Adrenal gland (tissue), 12 donors: Measurements from ENCODE around the gene DLG2. TPM values are rescaled to one million over a fixed set of nuclear protein-coding genes. Genes with fewer than 3 reads are reported as not detected.

Experiments
- DNase-seq, 7 donors: peaks; one replicate each; pipeline ENCODE4 v3.0.0-alpha.2; 2019 to 2020
- H3K27ac ChIP-seq, 5 donors: fragments of 200-600 bp; sonication (generic) in 4 of 5; 1 replicate in 3 of 5; 2 replicates in 2 of 5; pipeline versions ENCODE4 v1.5.1 to v1.8.0; 2016 to 2020; ENCODE audit warnings: mild to moderate bottlenecking in 1 of 5
- H3K27me3 ChIP-seq: fragments of 200-600 bp; 2 replicates; pipeline ENCODE4 v1.8.0; 2021
- H3K36me3 ChIP-seq, 2 donors: fragments of 200-600 bp; replicated peaks in 1 of 2; 1 replicate in 1 of 2; 2 replicates in 1 of 2; pipeline versions ENCODE4 v1.5.1 to v1.8.0; 2018 to 2022
- H3K4me1 ChIP-seq, 2 donors: fragments of 200-600 bp; replicated peaks in 1 of 2; 1 replicate in 1 of 2; 2 replicates in 1 of 2; pipeline versions ENCODE4 v1.5.1 to v1.8.0; 2018 to 2021
- H3K4me3 ChIP-seq, 4 donors: fragments of 200-600 bp; sonication (generic) in 3 of 4; one replicate each; pipeline ENCODE4 v1.5.1; 2016 to 2018
- H3K9me3 ChIP-seq, 3 donors: fragments of 200-600 bp; sonication (generic) in 1 of 3; replicated peaks in 1 of 3; 1 replicate in 2 of 3; 2 replicates in 1 of 3; pipeline versions ENCODE4 v1.5.1 to v1.8.0; 2016 to 2021
- POLR2A ChIP-seq, 2 donors: fragments of 450-650 bp; IDR thresholded peaks; one replicate each; pipeline ENCODE4 v1.6.1; 2017; ENCODE audit warnings: antibody characterized with exemption in 2 of 2, mild to moderate bottlenecking in 2 of 2, moderate library complexity in 1 of 2
- WGBS, 4 donors: extraction: QIAGEN DNeasy Blood & Tissue Kit in 2 of 4; methylation state at CpG; one replicate each; pipeline versions ENCODE4 v1.1.5 to v1.1.7; 2013 to 2017; 5-methylcytosine and 5-hydroxymethylcytosine counted together
- intact Hi-C, 2 donors: fragments of 100-400 bp; cut with DNase I; formaldehyde crosslinking; loops; one replicate each; pipeline versions ENCODE4 v1.14.1 to v1.15.0; 2022 to 2023
- polyA plus RNA-seq, 3 donors: library from polyadenylated mRNA; stranded (reverse); fragments of 200-250 nt in 2 of 3; fragments of 350-450 nt in 1 of 3; fragmentation: Illumina TruSeq in 1 of 3; extraction: RNeasy Lipid Tissue Mini Kit (QIAGEN cat#74804) in 1 of 3; gene quantifications; one replicate each; pipeline ENCODE4 v1.2.3, GENCODE V29; 2013 to 2014
- total RNA-seq, 9 donors: library from RNA; depleted of rRNA in 4 of 9; stranded (reverse); fragments of >200 nt in 4 of 9; fragments of 120-200 nt in 1 of 9; fragmentation: NEBNext Ultra II Directional in 1 of 9; extraction: Animal tissue kit (Norgen Biotek cat#: 25700) in 1 of 9; gene quantifications; one replicate each; pipeline versions ENCODE4 v1.1.0 to v1.2.4, GENCODE V29; 2013 to 2023
- TF ChIP-seq, protein P1 (sequence below), 6 experiments: fragments of 450-650 bp in 4 of 6; fragments of 200-600 bp in 2 of 6; sonication (generic) in 1 of 6; IDR thresholded peaks; 1 replicate in 5 of 6; 2 replicates in 1 of 6; pipeline versions ENCODE4 v1.5.1 to v1.8.0; 2016 to 2021; ENCODE audit warnings: antibody characterized with exemption in 6 of 6, mild to moderate bottlenecking in 2 of 6, moderate library complexity in 1 of 6
- donor health status: healthy with polysubstance abuse.
- donor health status: Bipolar disorder and iron deficiency.
- donor health status: DM: yes; HTN: yes; CAD: no.
- donor health status: DM: no; HTN: no; CAD: no.
- donor health status: DM: no; HTN: no; CAD: no.
- donor health status: DM: yes; HTN: yes; CAD: no.

DLG2 gene
- total and polyA plus RNA-seq, 12 donors = 8.3 to 101 (median 37.5) TPM

DNA sequence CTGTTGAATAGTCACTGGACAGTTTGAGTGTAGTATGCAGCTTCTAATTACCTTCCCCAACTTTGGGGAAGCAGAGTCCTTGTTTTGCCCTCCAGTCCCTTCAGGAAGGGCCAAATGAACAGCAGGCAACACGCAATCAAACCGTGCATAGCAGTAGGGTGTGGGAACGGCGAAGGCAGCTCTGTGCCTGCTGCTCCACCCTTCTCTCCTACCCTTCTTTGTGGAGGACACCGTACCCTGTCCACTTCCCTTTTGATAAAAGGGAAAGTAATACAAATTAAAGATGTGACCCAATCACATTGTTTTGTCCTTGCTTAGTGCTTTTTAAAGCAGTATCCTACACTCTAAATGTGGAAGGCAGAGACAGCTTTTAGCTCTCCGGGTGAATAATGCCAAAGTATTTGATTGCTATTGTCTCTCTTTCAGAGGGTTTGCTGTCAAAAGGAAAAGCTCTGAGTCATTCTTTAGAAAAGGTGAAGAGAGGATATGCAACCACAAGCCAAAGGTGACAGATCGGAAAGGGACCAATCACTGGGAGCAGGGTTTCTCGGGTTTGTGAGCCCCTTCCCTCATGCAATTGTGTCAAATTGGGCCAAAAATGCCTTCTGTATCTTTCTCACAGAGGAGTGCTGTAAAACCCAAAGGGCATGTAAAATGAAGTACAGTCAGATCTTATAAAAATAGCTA, 1933.7 kb downstream of the DLG2 start:
- no peak overlapping the region for H3K27ac ChIP-seq
- H3K9me3 ChIP-seq = no peaks in the 10 kb centered on the region
- no peaks in the 10 kb centered on the region for H3K27me3 ChIP-seq
- no peak for DNase-seq
- peaks cover 0 to 7% of the 10 kb centered on the region in 2 donors for H3K4me1 ChIP-seq
- no peak for TF ChIP-seq POLR2A (IDR thresholded peaks at IDR 0.05)
- TF ChIP-seq, protein P1, sequence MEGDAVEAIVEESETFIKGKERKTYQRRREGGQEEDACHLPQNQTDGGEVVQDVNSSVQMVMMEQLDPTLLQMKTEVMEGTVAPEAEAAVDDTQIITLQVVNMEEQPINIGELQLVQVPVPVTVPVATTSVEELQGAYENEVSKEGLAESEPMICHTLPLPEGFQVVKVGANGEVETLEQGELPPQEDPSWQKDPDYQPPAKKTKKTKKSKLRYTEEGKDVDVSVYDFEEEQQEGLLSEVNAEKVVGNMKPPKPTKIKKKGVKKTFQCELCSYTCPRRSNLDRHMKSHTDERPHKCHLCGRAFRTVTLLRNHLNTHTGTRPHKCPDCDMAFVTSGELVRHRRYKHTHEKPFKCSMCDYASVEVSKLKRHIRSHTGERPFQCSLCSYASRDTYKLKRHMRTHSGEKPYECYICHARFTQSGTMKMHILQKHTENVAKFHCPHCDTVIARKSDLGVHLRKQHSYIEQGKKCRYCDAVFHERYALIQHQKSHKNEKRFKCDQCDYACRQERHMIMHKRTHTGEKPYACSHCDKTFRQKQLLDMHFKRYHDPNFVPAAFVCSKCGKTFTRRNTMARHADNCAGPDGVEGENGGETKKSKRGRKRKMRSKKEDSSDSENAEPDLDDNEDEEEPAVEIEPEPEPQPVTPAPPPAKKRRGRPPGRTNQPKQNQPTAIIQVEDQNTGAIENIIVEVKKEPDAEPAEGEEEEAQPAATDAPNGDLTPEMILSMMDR (IDR thresholded peaks at IDR 0.05) = no peak
- no peaks in the 10 kb centered on the region for H3K36me3 ChIP-seq
- no peak overlapping the region for H3K4me3 ChIP-seq
- intact Hi-C loops = no loop called here
- 81 to 88% (median 85%) methylated on average over 8 of the region's 8 CpGs for WGBS, 4 donors

DNA sequence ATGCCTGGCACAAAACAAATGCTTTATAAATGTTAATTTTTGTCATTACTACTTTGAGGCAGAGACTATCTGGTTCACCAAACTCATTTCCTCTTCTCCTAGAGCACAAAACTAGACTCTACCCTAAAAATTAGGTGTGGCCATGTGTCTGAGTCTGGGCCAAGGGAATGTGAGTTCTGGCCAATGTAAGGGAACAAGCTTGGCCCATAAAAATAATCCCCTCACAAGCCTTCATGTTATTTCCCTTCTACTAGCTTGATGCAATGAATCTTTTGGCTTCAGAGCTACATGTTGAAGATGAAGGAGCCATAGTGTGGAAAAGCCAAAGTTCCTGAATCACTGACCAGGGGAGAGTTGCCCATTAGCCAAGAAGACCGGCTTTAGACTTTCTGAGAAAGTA, 1934.5 kb downstream of the DLG2 start:
- Histone ChIP-seq H3K27me3 (no peaks in the 10 kb centered on the region), H3K36me3 (no peaks in the 10 kb centered on the region), H3K9me3 (no peaks in the 10 kb centered on the region), H3K4me3 (no peak overlapping the region), H3K27ac (no peak overlapping the region), H3K4me1 (peaks cover 0 to 7% of the 10 kb centered on the region in 2 donors)
- WGBS, 4 donors = 84 to 95% (median 87%) methylated on average over 1 of the region's 1 CpG
- TF ChIP-seq POLR2A (IDR thresholded peaks at IDR 0.05) = no peak
- TF ChIP-seq, protein P1 (IDR thresholded peaks at IDR 0.05) = no peak
- intact Hi-C loops = no loop called here
- DNase-seq = no peak

DNA sequence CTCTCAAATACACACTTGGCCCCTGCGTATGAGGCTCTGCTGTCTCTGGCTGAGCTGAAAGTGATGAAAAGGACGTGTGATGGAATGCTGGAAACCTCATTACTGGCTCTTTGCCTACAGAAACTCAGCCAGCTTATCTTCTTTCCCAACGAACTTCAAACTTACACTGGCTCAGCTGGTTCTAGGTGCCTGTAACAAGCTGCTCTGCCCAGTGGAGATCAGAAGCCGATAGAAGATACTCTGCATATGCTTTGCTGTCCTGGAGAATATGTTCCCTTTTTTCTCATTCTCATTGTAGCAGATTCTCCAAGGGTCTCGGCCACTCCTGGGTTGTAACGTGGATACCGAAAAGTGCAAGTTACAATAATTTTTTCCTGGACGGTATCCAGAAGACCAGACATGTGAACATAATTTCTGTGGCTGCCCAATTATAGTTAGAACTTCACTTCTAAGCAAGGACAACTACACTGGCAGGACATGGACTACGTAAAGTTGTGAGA, 1935.6 kb downstream of the DLG2 start:
- TF ChIP-seq, protein P1 (IDR thresholded peaks at IDR 0.05) = no peak
- TF ChIP-seq POLR2A (IDR thresholded peaks at IDR 0.05) = no peak
- Histone ChIP-seq H3K27me3 (no peaks in the 10 kb centered on the region), H3K27ac (no peak overlapping the region), H3K36me3 (no peaks in the 10 kb centered on the region), H3K9me3 (no peaks in the 10 kb centered on the region), H3K4me1 (peaks cover 0 to 7% of the 10 kb centered on the region in 2 donors), H3K4me3 (no peak overlapping the region)
- peak in 5 of 7 donors; percentile 17 to 57 (median 21) for DNase-seq
- intact Hi-C loops = no loop called here
- 50 to 64% (median 61%) methylated on average over 9 of the region's 9 CpGs for WGBS, 4 donors

DNA sequence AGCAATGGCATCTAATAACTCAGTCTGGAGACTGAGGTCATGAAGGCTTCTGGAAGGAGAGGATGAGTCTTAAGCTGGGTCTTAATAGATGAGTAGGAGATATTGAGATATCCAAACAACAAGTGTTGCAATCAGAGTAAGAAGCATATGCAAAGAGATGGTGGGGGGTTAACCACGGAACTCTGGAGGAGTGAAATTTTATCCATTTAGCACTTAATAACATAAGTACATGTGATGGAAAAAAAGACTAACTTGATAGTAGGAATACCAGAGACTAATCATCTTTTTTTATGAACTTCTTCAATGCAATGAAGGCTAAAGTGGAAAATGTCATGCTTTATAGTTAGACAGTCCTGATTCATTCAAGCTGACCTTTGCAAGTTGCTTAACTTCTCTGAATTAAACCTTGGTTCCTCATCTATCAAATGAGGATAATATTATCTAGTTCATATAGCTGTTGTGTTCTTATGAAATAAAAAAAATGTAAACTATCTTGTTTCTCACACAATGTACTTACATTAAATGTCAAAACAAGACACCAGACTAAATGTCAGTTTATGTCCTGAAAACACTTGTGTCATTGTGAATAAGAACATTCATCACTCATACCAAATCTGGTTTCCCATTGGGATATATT, 1937.9 kb downstream of the DLG2 start:
- TF ChIP-seq, protein P1 (IDR thresholded peaks at IDR 0.05) = no peak
- no peak for TF ChIP-seq POLR2A (IDR thresholded peaks at IDR 0.05)
- Histone ChIP-seq H3K4me1 (peaks cover 0 to 7% of the 10 kb centered on the region in 2 donors), H3K4me3 (no peak overlapping the region), H3K27ac (no peak overlapping the region), H3K27me3 (no peaks in the 10 kb centered on the region), H3K9me3 (no peaks in the 10 kb centered on the region), H3K36me3 (no peaks in the 10 kb centered on the region)
- no peak for DNase-seq
- intact Hi-C loops = no loop called here
- 54 to 81% (median 74%) methylated on average over 1 of the region's 1 CpG for WGBS, 4 donors
